Measurements from ENCODE around the gene NEURL3.

DNA sequence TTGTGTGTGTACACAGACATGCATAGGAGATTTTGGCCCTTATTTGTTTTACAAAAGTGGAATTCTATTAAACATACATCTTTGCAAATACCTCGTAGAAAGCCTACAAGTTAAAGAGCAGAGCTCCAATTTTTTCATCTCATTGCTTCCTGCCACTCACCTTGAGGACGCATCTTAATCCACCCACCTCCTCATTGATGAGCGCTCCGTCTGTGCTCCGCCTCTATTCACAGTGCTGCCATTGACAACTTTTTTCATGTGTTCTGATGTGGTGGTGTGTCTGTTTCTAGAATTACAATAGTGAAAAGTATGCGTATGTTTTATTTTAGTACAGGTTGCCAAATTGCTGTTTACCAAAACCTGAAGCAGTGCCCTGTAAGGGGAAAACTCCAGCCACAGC is 36.3 kb downstream of the NEURL3 start:
- TF ChIP-seq, protein P1, sequence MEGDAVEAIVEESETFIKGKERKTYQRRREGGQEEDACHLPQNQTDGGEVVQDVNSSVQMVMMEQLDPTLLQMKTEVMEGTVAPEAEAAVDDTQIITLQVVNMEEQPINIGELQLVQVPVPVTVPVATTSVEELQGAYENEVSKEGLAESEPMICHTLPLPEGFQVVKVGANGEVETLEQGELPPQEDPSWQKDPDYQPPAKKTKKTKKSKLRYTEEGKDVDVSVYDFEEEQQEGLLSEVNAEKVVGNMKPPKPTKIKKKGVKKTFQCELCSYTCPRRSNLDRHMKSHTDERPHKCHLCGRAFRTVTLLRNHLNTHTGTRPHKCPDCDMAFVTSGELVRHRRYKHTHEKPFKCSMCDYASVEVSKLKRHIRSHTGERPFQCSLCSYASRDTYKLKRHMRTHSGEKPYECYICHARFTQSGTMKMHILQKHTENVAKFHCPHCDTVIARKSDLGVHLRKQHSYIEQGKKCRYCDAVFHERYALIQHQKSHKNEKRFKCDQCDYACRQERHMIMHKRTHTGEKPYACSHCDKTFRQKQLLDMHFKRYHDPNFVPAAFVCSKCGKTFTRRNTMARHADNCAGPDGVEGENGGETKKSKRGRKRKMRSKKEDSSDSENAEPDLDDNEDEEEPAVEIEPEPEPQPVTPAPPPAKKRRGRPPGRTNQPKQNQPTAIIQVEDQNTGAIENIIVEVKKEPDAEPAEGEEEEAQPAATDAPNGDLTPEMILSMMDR (IDR thresholded peaks at IDR 0.05): no peak
- no peak for TF ChIP-seq POLR2A (IDR thresholded peaks at IDR 0.05)

Measured in adrenal gland (tissue), 5 donors.